ENCODE measurements around the gene CCL26. TPM values are rescaled to one million over a fixed set of nuclear protein-coding genes. Genes with fewer than 3 reads are reported as not detected.

Gene CCL26
- total RNA-seq, 1 experiment from 2014 or later = 0.49 TPM

DNA sequence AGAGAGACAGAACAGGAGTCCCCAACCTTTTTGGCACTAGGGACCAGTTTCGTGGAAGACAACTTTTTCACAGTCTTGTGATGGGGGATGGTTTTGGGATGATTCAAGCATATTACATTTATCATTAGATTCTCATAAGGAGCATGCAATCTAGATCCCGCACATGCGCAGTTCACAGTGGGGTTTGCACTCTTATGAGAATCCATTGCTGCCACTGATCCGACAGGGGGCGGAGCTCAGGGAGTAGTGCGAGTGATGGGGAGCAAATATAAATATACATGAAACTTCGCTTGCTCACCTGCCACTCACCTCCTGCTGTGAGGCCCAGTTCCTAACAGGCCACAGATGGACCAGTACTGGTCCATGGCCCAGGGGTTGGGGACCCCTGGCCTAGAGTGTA, 14.2 kb downstream of the CCL26 start:
- Histone ChIP-seq H3K36me3 (ENCODE audit: control insufficient read depth in 1 of 2, insufficient read depth in 2 of 2, low read length in 2 of 2) (no peaks in the 10 kb centered on the region), H3K4me1 (ENCODE audit: control insufficient read depth in 1 of 2, insufficient read depth in 2 of 2, low read length in 2 of 2) (no peaks in the 10 kb centered on the region), H3K4me3 (replicated peaks in 1 of 2; ENCODE audit: low read depth in 1 of 2, low read length in 2 of 2) (no peak overlapping the region), H3K9ac (ENCODE audit: low read length) (no peak overlapping the region), H3K79me2 (ENCODE audit: insufficient read depth, low read length) (no peaks in the 10 kb centered on the region), H3K9me2 (ENCODE audit: insufficient read depth) (no peaks in the 10 kb centered on the region), H3K9me3 (ENCODE audit: control insufficient read depth in 1 of 2, insufficient read depth in 1 of 2, low read depth in 1 of 2, low read length in 2 of 2) (no peaks in the 10 kb centered on the region), H2AFZ (ENCODE audit: low read depth, low read length, poor library complexity, severe bottlenecking) (no peak overlapping the region), H3K27ac (ENCODE audit: low read depth, low read length) (no peak overlapping the region), H3K27me3 (ENCODE audit: insufficient read depth, low read length) (no peaks in the 10 kb centered on the region), H3K4me2 (ENCODE audit: low read length) (no peak overlapping the region), H4K20me1 (ENCODE audit: insufficient read depth) (no peaks in the 10 kb centered on the region)
- intact Hi-C loops (cut with micrococcal nuclease) = loop anchor here (10.0 kb wide), 1 partner anchor 273 kb away; the partner anchor contains the start of gene POM121C
- no TSS peak for BruUV-seq (replicated peaks)
- DNase-seq (ENCODE audit: low read depth, low spot score) (no peak), ATAC-seq (no peak)
- CTCF ChIA-PET = no interaction called here
- POLR2A ChIA-PET = no interaction called here
- TF ChIP-seq, protein P1, sequence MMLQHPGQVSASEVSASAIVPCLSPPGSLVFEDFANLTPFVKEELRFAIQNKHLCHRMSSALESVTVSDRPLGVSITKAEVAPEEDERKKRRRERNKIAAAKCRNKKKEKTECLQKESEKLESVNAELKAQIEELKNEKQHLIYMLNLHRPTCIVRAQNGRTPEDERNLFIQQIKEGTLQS (IDR thresholded peaks at IDR 0.05) = no peak
- TF ChIP-seq TCF7L2 (IDR thresholded peaks at IDR 0.05; ENCODE audit: borderline replicate concordance, extremely low read depth, insufficient read depth, insufficient read length) (no peak), EGR1 (IDR thresholded peaks at IDR 0.05; ENCODE audit: low read depth) (no peak), JUND (IDR thresholded peaks at IDR 0.05) (no peak)
- TF ChIP-seq, protein P2, sequence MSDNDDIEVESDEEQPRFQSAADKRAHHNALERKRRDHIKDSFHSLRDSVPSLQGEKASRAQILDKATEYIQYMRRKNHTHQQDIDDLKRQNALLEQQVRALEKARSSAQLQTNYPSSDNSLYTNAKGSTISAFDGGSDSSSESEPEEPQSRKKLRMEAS (IDR thresholded peaks at IDR 0.05) = no peak
- RAD21 ChIA-PET (ENCODE audit: low non-redundant PET in 1 of 2, low total read pairs in 2 of 2, uncharacterized antibody in 2 of 2, unreplicated experiment in 2 of 2) = no interaction called here

DNA sequence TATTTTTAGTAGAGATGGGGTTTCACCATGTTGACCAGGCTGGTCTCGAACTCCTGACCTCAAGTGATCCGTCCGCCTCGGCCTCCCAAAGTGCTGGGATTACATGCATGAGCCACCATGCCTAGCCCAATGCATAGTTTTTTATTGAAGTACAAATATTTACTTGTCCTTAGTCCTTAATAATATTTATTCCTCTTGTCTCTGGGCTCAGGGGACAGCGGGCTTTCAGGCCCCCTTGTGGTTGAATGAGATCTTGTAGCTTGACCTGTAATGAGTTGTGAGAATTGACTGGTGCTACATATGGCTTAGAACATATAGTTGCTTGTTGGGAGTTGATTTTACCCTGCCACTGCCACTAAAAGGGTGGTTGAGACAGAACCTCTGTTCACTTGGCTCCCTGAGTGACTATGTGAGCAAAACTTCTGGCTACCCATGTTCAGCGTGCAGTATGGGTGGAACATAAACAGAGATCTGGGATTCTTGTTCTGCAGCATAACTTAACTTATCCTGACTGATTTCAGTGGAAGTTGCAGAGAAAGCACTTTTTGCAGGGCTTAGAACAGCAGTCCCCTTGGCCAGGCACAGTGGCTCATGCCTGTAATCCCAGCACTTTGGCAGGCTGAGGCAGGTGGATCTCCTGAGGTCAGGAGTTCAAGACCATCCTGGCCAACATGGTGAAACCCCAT, 14.9 kb downstream of the CCL26 start:
- no TSS peak for BruUV-seq (replicated peaks)
- RAD21 ChIA-PET (ENCODE audit: low non-redundant PET in 1 of 2, low total read pairs in 2 of 2, uncharacterized antibody in 2 of 2, unreplicated experiment in 2 of 2) = no interaction called here
- TF ChIP-seq, protein P3, sequence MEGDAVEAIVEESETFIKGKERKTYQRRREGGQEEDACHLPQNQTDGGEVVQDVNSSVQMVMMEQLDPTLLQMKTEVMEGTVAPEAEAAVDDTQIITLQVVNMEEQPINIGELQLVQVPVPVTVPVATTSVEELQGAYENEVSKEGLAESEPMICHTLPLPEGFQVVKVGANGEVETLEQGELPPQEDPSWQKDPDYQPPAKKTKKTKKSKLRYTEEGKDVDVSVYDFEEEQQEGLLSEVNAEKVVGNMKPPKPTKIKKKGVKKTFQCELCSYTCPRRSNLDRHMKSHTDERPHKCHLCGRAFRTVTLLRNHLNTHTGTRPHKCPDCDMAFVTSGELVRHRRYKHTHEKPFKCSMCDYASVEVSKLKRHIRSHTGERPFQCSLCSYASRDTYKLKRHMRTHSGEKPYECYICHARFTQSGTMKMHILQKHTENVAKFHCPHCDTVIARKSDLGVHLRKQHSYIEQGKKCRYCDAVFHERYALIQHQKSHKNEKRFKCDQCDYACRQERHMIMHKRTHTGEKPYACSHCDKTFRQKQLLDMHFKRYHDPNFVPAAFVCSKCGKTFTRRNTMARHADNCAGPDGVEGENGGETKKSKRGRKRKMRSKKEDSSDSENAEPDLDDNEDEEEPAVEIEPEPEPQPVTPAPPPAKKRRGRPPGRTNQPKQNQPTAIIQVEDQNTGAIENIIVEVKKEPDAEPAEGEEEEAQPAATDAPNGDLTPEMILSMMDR (IDR thresholded peaks at IDR 0.05 in 2 of 3, conservative IDR thresholded peaks at IDR 0.05 in 1 of 3; ENCODE audit: borderline replicate concordance in 1 of 3, insufficient read depth in 1 of 3, low read depth in 2 of 3, low read length in 2 of 3) = peak; percentile 38 to 48 (median 46); a peak in 5 of 6 replicates
- TF ChIP-seq RAD21 (IDR thresholded peaks at IDR 0.05; ENCODE audit: low read depth) (peak; percentile 57), CEBPB (IDR thresholded peaks at IDR 0.05; ENCODE audit: low read depth) (no peak), EZH2phosphoT487 (IDR thresholded peaks at IDR 0.05; ENCODE audit: borderline replicate concordance) (no peak), TCF7L2 (IDR thresholded peaks at IDR 0.05; ENCODE audit: borderline replicate concordance, extremely low read depth, insufficient read depth, insufficient read length) (no peak), JUND (IDR thresholded peaks at IDR 0.05) (no peak)

More for the DNA sequence above, 14.9 kb downstream of the CCL26 start:
- H3K9ac ChIP-seq (ENCODE audit: low read length) = no peak overlapping the region
- H3K9me3 ChIP-seq (ENCODE audit: control insufficient read depth in 1 of 2, insufficient read depth in 1 of 2, low read depth in 1 of 2, low read length in 2 of 2) = no peaks in the 10 kb centered on the region
- no peaks in the 10 kb centered on the region for H3K4me1 ChIP-seq (ENCODE audit: control insufficient read depth in 1 of 2, insufficient read depth in 2 of 2, low read length in 2 of 2)
- H2AFZ ChIP-seq (ENCODE audit: low read depth, low read length, poor library complexity, severe bottlenecking) = no peak overlapping the region
- no peak overlapping the region for H3K4me2 ChIP-seq (ENCODE audit: low read length)
- intact Hi-C loops (cut with micrococcal nuclease) = loop anchor here (10.0 kb wide), 1 partner anchor 272 kb away; the partner anchor contains the start of gene POM121C
- H3K9me2 ChIP-seq (ENCODE audit: insufficient read depth) = no peaks in the 10 kb centered on the region
- H4K20me1 ChIP-seq (ENCODE audit: insufficient read depth) = no peaks in the 10 kb centered on the region
- no peaks in the 10 kb centered on the region for H3K27me3 ChIP-seq (ENCODE audit: insufficient read depth, low read length)
- DNase-seq (ENCODE audit: low read depth, low spot score) (peak; percentile 22), ATAC-seq (peak; percentile 83)
- ChIA-PET CTCF (interaction anchor here (0.9 kb wide), 1 partner anchor 10 kb away, joined by 3 read pairs; no protein-coding TSS in a partner anchor), POLR2A (no interaction called here)
- no peak overlapping the region for H3K27ac ChIP-seq (ENCODE audit: low read depth, low read length)
- H3K4me3 ChIP-seq (replicated peaks in 1 of 2; ENCODE audit: low read depth in 1 of 2, low read length in 2 of 2) = no peak overlapping the region
- H3K79me2 ChIP-seq (ENCODE audit: insufficient read depth, low read length) = no peaks in the 10 kb centered on the region
- H3K36me3 ChIP-seq (ENCODE audit: control insufficient read depth in 1 of 2, insufficient read depth in 2 of 2, low read length in 2 of 2) = no peaks in the 10 kb centered on the region
